A673 (cell line): ENCODE measurements around the gene EOMES. TPM values are rescaled to one million over a fixed set of nuclear protein-coding genes. Genes with fewer than 3 reads are reported as not detected.

ENCODE experiments used
- BruUV-seq: library from RNA; stranded (reverse); fragments of 400-500 nt; replicated peaks from 2 replicates; lab custom pipeline; 2021; lab: Mats Ljungman, UMichigan
- CTCF ChIA-PET: fragments of 300-600 bp; sonication (Branson Sonifier 250); formaldehyde crosslinking; loops from one replicate; lab custom pipeline; 2022; ENCODE audit warnings: antibody characterized with exemption; lab: Charles Lee
- POLR2A ChIA-PET: fragments of 300-600 bp; sonication (Branson Sonifier 250); formaldehyde crosslinking; loops from one replicate; lab custom pipeline; 2022; ENCODE audit warnings: antibody characterized with exemption; ENCODE audit not compliant: low non-redundant PET; lab: Charles Lee
- DNase-seq: peaks from one replicate; pipeline ENCODE4 v3.0.0-alpha.2; 2015; ENCODE audit warnings: low spot score
- H3K27ac ChIP-seq: fragments of 200-600 bp; sonication (generic); 2 replicates; pipeline ENCODE4 v1.5.1; 2016; ENCODE audit warnings: mixed run types, low read depth, mild to moderate bottlenecking, mixed read lengths, antibody characterized with exemption, low read length; ENCODE audit not compliant: poor library complexity, severe bottlenecking
- H3K27me3 ChIP-seq: fragments of 200-600 bp; sonication (generic); replicated peaks from 2 replicates; pipeline ENCODE4 v1.6.1; 2017; ENCODE audit warnings: mixed run types, low read depth, mild to moderate bottlenecking, mixed read lengths, antibody characterized with exemption, low read length; ENCODE audit not compliant: insufficient read depth, poor library complexity
- H3K36me3 ChIP-seq: fragments of 200-600 bp; sonication (generic); 2 replicates; pipeline ENCODE4 v1.6.1; 2016; ENCODE audit warnings: mixed run types, mild to moderate bottlenecking, mixed read lengths, antibody characterized with exemption, low read length; ENCODE audit not compliant: insufficient read depth, poor library complexity, severe bottlenecking
- H3K4me1 ChIP-seq: fragments of 200-600 bp; sonication (generic); 2 replicates; pipeline ENCODE4 v1.6.1; 2017; ENCODE audit warnings: mixed run types, mild to moderate bottlenecking, mixed read lengths, antibody characterized with exemption, low read length; ENCODE audit not compliant: insufficient read depth, poor library complexity, severe bottlenecking
- H3K4me3 ChIP-seq: fragments of 200-600 bp; sonication (generic); 2 replicates; pipeline ENCODE4 v1.5.1; 2016; ENCODE audit warnings: low read depth, mixed run types, mild to moderate bottlenecking, mixed read lengths, low read length; ENCODE audit not compliant: poor library complexity, severe bottlenecking
- H3K9me3 ChIP-seq: fragments of 200-600 bp; sonication (generic); 2 replicates; pipeline ENCODE4 v1.6.1; 2016; ENCODE audit warnings: mixed run types, low read depth, mild to moderate bottlenecking, mixed read lengths, antibody characterized with exemption, low read length; ENCODE audit not compliant: poor library complexity, severe bottlenecking
- CTCF ChIP-seq: fragments of 300-800, 200-600 bp; sonication (generic); conservative IDR thresholded peaks from 2 replicates; pipeline ENCODE4 v1.5.1; 2017; ENCODE audit warnings: low read depth, mild to moderate bottlenecking, antibody characterized with exemption, low read length, moderate library complexity, mixed read lengths
- EZH2 ChIP-seq: fragments of 200-600 bp; sonication (generic); IDR thresholded peaks from 2 replicates; pipeline ENCODE4 v1.6.1; 2017; ENCODE audit warnings: borderline replicate concordance, low read depth, mild to moderate bottlenecking, mixed read lengths, antibody characterized with exemption, low read length; ENCODE audit not compliant: poor library complexity, severe bottlenecking
- intact Hi-C: fragments of 100-400 bp; cut with micrococcal nuclease; formaldehyde crosslinking; loops from one replicate; pipeline ENCODE4 v1.10.0; 2022; ENCODE audit not compliant: unreplicated experiment
- total RNA-seq: library from RNA; stranded (reverse); gene quantifications from 2 replicates; pipeline ENCODE4 v1.2.3, GENCODE V29; 2021

Gene EOMES
- total RNA-seq, 1 experiment from 2014 or later = not detected

GRCh38 chr3:27758083-27758482, 36.0 kb upstream of the EOMES start:
- intact Hi-C loops = no loop called here
- CTCF ChIA-PET = no interaction called here
- POLR2A ChIA-PET = no interaction called here
- DNase-seq = no peak
- H3K27ac ChIP-seq = no peak overlapping the region
- H3K4me3 ChIP-seq = no peak overlapping the region
- no peaks in the 10 kb centered on the region for H3K27me3 ChIP-seq
- no peaks in the 10 kb centered on the region for H3K4me1 ChIP-seq
- no TSS peak for BruUV-seq
- no peaks in the 10 kb centered on the region for H3K36me3 ChIP-seq
- no peaks in the 10 kb centered on the region for H3K9me3 ChIP-seq
- TF ChIP-seq EZH2 (no peak), CTCF (no peak)

GRCh38 chr3:27756877-27757276, 34.8 kb upstream of the EOMES start:
- POLR2A ChIA-PET = no interaction called here
- Histone ChIP-seq H3K4me1 (no peaks in the 10 kb centered on the region), H3K4me3 (no peak overlapping the region), H3K9me3 (no peaks in the 10 kb centered on the region), H3K27me3 (no peaks in the 10 kb centered on the region), H3K36me3 (no peaks in the 10 kb centered on the region), H3K27ac (no peak overlapping the region)
- intact Hi-C loops = no loop called here
- CTCF ChIA-PET = no interaction called here
- TF ChIP-seq CTCF (no peak), EZH2 (no peak)
- no TSS peak for BruUV-seq
- DNase-seq = no peak

- ChIA-PET CTCF (no interaction called here), POLR2A (no interaction called here)
- Histone ChIP-seq H3K36me3 (no peaks in the 10 kb centered on the region), H3K9me3 (no peaks in the 10 kb centered on the region), H3K4me1 (no peaks in the 10 kb centered on the region), H3K4me3 (no peak overlapping the region), H3K27me3 (no peaks in the 10 kb centered on the region), H3K27ac (no peak overlapping the region)
- no peak for DNase-seq
- intact Hi-C loops = no loop called here
- no TSS peak for BruUV-seq
- TF ChIP-seq CTCF (no peak), EZH2 (no peak)
Observed at GRCh38 chr3:27752926-27753325, 30.8 kb upstream of the EOMES start.
